GM18858 (cell line): Measurements from ENCODE around the gene RNF224.
A peak's percentile ranks its signal among the peaks of the same experiment; 100 is the strongest.

ENCODE experiments used
- ATAC-seq: cut with Tn5 transposase; IDR thresholded peaks from one replicate; pipeline ENCODE4 v1.9.1; 2021; ENCODE audit not compliant: unreplicated experiment

RNF224 gene

DNA sequence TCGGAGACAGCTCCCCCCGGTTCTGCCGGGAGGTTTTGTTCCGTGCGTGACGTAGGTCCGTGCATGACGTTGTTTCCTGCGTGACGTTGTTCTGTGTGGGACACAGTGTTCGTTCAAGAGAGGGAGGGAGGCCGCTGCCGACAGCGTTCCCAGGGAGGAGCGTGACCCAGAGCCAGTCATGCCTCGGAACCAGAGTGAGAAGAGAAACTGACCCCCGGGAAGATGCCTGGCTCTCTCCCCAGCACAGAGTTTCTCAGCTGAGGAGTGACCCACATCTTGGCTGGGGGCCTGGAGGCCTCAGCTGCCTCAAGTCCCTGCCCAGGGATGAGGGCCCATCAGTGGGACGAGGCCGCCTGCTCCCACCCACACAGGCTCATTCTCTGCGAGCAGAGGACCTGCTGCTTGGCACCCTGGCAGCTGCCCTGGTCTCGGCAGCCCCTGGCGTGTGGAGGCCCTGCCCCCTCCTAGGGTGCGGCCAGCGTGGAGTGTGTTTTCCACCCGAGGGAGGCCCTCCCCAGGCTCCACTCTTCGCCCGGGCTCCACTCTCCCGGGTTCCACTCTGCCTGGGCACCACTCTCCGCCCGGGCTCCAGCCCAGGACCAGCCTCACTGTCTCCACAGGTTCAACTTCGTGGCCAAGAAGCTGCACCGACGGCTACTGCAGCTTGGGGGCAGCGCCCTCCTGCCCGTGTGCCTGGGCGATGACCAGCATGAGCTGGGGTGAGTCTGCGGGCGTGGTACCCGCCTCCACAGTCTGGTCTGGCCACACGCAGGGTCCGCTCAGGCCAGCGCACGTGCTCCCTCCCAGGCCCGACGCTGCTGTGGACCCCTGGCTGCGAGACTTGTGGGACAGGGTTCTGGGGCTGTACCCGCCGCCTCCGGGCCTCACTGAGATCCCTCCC lies 13.9 kb upstream of the RNF224 start:
- ATAC-seq: no peak

DNA sequence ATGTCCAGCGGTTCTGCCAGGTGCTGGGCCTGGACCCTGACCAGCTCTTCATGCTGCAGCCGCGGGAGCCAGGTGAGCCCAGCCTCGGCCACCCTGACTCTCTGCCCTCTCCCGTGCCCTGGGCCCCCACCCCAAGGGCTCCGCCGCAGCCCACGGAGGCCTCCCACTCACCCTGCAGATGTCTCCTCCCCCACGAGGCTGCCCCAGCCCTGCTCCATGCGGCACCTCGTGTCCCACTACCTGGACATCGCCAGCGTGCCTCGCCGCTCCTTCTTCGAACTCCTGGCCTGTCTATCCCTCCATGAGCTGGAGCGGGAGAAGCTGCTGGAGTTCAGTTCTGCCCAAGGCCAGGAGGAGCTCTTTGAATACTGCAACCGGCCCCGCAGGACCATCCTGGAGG lies 12.7 kb upstream of the RNF224 start:
- ATAC-seq: no peak

DNA sequence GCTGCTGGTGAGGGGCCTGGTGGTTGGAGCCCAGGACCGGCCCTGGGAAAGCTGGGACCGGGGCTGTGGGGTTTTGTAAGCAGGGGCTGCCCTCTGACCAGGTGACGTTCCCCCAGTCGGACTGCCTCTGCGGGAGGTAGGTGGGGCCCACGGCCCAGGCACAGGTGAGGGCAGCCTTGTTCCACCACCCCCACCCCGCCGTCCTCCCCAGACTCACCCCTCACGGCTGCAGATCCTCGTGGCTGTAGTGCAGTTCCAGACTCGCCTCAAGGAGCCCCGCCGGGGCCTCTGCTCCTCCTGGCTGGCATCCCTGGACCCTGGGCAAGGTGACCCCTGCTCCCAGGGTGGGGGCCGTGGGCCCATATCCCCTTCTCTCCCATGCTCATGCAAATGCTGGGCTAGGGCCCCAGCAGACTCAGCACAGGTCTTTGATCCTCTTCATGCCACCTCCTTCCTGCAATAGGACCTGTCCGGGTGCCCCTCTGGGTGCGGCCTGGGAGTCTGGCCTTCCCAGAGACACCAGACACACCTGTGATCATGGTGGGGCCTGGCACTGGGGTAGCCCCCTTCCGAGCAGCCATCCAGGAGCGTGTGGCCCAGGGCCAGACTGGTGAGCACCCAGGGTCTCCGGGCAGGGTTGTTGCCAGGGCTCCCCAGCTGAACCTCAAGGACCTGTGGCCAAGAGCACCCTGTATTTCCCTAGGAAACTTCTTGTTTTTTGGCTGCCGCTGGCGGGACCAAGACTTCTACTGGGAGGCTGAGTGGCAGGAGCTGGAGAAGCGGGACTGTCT lies 11.9 kb upstream of the RNF224 start:
- ATAC-seq: no peak

DNA sequence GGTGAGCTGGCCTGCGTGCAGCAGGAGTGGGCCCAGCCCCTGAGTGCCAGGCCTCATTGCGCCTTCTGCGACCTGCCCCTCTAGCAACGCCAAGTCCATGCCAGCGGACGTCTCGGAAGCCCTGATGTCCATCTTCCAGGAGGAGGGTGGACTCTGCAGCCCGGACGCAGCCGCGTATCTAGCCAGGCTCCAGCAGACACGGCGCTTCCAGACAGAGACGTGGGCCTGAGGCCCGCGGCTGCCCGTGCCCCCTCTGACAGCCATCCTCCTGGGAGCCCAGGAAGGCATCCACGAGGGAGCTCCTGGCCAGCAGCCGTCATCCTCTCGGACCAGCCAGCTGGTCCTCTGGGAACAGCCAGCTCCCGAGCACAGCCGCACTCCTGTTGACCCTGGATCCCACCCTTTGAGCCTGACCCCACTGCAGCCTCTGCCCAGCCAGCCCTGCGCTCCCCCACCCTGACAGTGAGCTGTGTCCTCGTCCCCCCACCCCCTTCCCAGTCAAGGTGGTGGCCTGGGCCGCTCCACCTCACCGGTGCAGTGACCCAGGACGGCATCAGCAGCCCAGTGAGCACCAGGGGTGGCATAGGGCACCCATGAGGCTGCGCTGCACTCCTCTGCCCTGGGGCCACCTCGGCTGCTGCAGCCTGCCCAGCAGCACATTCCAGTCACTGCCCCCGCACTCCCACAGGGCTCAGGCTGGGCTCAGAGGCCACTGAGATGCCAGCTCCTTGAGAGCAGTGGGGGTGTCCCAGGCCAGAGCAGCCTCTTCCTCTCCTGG lies 10.9 kb upstream of the RNF224 start:
- ATAC-seq: no peak

DNA sequence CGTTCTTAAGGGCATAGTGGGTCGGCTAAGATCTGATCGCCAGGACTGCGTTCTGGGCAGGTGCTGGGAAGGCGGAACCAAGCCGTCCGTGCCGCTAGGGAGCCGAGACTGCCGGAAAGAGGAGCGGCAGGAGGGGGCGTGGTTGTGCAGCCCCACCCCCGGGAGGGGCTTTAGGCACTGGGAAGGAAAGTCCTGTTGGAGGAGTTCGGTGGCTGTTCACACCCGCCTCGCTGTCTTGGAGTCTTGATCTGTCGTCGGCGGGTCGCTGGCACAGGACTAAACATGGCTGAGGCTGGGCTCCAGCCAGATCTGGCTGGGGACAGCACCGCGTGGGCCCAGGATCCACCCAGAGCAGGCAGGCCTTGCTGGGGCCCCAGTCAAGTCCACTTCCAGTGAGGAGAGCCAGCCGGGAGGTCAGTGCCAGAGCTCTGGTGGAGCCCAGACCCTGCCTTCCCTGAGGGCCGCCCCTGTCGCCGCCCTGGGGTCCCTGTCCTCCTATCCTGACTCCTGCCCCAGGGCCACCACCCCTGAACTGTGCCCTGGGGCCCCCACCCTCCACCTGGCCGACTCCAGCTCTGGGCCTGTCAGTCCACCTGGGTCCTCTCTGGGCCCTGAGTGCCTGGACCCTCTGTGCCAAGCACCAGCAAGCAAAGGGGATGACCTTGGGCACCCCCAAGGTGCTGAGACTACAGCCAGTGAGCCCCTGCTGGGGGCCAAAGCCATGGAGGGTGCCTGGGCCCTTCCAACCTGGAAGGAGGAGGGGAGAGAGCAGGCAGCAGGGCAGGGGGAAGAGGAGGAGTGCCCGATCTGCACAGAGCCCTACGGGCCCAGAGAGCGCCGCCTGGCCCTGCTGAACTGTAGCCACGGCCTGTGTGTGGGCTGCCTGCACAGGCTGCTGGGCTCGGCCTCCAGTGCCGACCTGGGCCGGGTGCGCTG lies 9.8 kb upstream of the RNF224 start:
- no peak for ATAC-seq

DNA sequence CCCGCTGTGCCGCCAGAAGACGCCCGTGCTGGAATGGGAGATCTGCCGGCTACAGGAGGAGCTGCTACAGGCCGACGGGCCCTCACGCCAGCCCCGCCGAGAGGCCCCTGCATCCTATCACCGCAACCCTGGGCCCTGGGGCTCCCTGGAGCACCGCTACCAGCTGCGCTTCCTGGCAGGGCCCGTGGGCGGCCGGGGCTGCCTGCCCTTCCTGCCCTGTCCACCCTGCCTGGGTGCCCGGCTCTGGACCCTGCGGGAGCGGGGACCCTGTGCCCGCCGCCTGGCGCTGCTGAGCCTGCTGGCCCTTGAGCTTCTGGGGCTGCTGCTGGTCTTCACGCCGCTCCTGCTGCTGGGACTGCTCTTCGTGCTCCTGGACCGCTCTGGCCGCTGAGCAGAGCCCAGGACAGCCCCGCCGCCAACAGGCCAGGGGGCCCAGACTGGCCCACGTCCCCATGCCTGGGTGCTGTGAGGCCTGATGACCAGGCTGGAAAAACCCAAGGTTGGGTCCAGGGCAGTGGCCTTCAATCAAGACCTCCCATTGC lies 9.0 kb upstream of the RNF224 start:
- ATAC-seq: no peak

DNA sequence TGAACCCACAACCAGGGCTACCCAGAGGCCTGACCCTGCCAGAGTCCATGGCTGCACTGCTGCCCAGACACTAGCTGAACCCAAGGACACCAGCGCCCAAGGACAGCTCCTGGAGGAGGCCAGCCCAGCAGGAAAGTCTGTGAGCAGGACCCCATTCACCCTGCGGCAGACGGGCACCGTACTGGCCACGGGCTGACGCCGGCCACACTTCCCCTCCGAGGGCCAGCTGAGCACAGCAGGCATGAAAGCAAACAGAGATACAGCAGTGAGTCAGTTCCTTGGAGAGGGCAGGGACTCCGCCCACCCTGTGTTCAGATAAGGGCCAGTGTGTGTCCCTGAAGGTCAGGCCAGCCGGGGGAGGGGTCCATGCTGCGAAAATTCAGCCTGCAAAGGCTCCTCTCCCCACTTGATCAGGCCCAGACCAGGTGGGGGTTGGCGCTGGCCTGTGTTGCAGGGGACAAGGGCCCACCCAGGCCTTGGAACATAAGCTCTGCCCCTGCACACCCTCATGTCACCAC lies 8.5 kb upstream of the RNF224 start:
- ATAC-seq: no peak

DNA sequence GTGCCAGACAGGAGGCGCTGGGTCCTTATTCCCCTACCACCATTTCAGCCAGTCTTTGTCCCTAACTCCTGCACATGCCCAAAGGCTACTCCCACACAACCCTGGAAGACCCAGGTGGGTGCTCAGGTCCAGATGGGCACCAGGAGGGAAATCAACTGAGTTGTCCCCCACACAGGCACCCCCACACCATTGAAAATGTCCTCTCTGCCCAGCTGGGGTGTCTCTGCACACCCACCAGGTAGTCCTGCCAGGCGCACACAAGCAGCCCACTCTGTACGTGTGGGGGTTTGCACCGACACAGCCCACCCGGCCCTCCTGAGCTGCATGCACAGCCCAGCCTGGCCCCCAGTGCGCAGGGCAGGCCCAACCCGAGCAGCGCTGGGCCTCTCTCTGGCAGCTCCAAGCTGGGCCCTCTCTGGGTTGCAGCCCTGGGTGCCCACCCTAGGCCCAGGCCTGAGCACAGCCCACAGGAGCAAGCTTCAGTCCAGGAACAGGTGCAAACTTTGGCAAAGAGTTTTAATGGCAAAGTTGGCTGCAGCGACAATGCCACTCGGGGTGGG lies 7.5 kb upstream of the RNF224 start:
- no peak for ATAC-seq

DNA sequence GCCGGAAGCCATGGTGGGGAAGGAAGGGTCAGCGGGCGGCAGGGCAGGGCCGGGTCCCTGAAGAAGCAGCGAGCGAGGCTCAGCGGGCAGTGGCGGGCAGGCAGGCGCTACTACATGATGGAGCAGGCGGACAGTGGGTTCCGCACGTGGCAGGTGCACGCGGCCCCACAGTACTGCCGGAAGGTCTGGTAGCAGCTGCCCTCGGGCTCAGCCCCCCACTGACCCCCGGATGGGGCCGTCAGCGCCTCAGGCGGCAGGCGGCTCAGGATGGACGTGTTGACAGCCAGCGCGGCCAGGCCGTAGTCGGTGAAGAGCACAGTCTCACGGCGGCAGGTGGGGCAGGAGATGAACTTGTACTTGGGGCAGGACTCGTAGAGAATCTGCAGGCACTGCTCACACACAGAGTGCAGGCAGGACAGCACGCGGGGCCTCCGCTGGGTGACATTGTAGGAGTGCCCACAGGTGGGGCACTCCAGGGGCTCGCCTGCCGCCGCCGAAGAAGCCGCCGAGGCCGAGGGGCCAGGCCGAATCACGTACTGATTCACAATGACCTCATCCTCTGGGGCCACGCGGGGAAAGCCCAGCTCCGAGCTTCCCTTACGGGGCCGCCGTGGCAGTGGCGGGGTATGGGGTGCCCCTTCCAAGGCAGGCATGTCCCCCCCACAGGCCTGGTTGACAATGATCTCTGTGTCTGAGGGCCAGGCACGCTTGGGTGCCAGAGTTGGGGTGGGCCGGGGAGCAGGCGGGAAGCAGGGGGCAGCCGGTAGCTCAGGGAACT lies 6.8 kb upstream of the RNF224 start:
- no peak for ATAC-seq

DNA sequence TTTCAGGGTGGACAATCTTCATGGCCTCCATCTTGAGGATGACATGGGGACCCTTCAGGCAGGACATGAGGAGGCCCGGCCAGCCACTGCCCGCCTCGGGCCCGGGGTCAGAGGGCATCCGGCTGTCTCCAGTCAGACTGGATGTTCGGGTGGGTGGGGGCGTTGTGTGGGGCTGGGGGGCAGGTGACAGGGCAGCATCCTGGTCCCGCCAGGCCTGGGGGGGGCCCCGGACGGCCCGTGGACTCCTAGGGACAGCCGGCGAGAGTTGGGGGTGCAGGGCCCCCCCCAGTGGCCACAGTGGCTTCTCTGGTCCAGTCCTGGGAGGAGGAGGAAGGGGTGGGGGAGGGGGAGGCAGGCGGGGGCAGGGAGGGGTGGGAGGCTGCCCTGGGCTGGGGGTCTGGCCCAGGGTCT lies 6.2 kb upstream of the RNF224 start:
- ATAC-seq: no peak

DNA sequence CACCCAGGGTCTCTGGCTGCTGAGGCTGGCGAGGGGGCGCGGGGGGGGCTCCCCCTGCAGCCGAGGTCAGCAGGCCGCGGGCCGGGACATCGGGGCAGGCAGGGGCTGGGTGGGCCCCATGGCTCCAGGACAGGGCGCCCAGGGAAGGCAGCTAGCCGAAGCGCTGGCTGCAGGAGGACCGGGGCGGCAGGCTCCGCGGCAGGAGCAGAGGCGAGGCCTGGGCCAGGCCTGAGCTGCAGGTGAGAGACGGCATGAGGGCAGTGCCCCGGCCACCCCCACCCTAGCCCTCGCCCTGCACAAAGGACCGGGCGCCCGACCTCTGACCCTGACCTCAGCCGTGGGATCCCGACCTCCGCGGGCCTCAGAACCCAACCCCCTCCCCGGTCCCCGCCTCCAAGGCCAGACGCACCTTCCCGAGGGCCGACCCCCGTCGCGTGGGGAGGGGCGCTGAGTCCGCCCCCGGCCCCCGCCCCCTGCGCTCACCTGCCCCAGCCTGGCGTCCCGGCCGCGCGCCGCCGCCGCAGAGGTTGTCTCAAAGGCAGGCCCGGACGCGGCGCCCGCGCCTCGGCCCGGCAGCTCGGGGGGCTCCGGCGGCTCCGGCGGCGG lies 5.7 kb upstream of the RNF224 start:
- no peak for ATAC-seq

DNA sequence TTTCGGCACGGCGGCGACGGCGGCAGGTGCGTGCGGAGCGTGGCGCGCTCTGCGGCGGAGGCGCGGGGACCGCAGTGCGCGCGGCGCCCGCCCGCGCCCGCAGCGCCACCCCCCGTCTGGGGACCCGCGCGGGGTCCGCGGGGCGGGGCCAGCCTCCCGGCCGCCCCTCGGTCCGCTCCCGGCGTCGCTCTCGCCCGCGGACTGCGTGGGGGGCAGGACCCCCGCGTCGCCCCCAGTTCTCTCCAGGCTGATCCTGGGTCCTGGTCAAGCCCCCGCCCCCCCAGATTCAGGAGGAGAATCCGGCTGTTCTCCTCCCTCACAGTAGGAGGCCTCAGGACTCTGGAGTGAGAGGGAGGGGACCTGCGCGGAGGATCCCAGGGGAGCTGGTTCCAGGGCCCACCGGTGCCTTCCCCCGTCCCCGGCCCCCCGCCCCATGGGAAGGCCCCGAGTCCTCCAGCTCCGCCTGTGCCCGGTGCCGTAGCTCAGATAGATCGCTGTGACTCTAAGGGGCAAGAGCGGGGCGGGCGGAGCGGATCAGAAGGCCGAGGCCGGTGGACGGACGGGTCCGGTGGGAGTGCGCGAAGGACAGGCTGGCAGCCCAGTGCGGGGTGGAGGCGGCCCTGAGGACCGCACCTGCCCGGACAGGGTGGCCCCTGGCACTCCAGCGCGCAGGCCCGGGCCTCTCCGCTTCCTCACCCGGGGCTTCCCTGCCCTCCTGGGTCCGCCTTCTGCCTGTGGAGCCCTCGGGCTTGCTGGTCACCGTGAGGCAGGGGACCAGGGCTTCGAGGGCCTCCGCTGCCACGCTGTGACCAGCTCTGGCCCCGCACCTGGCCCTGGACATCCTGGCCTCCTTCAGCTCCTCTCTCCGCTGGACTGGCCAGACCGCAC lies 4.9 kb upstream of the RNF224 start, which contains the start of gene RNF208:
TSS of gene RNF208 (minus strand) at position 51 of the 888 bp plus-strand sequence. CDS start 1,028 bp downstream, outside the sequence.
- no peak for ATAC-seq

DNA sequence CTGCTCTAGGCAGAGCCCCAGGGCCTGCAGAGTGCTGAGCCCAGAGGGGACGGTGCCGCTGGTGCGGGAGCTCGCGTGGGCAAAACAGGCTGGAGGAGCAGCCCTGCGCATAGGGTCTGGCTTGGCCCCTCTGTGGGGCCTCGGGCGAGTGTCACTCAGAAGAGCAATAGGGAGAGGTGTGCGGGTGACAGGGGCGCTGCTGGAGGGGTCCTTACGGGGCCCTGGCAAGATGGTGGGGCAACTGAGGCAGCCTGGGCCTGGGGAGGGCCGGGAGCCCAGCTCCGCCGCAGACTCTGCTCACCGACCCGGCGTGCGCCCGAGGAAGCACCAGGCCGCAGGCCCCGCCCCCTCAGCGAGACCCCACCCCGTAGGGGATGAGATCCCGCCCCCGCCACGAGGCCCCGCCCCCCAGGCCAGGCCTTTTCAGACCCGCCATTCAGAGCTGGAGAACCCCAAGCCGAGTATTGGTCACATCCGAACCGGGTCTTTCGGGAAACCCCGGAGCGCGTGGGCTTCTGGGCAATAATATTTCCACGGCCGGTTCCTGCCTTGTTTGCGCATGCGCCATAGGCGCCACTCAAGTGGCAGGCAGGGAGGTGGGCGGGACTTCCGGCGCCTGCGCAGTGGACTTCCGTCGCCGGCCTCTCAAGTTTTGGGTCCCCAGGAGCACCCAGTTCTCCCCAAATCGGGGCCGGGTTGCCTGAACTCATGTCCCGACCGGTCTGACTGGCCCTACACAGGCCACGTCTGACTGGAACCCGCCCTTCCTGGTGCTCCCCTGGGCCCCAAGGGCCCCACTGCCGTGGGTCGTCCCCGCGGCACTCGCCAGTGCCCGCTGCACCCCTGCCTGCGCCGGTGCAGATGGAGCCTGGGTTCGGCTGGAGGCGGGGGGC lies 4.0 kb upstream of the RNF224 start:
- ATAC-seq: peak; percentile 42

DNA sequence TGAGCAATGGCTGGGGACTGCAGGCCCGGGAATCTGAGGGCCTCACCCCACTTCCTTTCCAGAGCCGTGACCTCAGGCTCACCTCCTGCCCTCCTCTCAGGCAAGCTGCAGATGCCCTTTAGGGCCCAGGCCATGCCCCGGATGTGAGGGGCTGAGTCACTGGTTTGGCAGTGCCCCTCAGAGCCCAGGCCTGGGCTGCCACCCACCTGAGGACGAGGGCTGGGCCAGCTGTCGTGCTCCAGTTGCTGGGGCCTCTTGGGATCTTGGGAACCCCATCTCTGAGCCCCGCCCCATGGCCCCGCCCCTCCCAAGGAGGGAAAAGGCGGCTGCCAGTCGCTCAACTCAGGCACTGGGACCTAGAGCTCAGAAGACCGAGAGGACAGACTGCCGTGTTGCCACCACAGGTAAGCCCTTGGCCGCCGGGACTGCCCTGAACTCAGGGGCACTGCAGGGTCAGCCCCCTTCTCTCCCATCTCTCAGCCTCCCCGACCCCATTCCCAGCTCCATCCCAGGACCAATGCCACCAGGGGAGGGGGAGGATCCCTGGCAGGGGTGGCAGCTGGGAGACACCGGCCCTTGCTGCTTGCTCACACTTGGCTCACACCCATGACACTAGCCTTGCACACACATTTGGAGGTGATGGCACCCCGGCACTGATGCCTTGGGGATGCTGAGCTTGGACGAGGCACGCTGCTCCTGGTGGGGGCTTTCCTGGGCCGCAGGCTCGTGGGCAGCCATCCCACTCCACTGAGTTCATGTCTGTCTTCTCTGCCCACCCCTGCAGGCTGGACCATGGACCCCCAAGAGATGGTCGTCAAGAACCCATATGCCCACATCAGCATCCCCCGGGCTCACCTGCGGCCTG lies 2.2 kb upstream of the RNF224 start, which contains the start of gene CYSRT1:
TSS of gene CYSRT1 (plus strand) at position 345 of the 865 bp plus-strand sequence. CDS start at position 793, 448 bp downstream.
- ATAC-seq: no peak

DNA sequence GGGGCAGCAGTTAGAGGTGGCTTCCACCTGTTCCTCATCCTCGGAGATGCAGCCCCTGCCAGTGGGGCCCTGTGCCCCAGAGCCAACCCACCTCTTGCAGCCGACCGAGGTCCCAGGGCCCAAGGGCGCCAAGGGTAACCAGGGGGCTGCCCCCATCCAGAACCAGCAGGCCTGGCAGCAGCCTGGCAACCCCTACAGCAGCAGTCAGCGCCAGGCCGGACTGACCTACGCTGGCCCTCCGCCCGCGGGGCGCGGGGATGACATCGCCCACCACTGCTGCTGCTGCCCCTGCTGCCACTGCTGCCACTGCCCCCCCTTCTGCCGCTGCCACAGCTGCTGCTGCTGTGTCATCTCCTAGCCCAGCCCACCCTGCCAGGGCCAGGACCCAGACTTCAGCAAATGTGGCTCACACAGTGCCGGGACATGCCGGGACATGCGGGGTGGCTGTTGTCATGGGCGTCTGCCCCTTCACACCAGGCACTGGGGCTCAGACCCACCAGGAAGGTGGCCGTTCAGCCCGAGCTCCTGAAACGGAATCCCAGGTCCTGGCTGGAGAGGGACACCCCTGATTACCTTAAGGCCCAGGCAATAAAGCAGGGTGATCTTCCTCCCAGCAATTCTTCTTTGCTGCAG lies 1.5 kb upstream of the RNF224 start:
- no peak for ATAC-seq
